Aorta (tissue), 5 donors: ENCODE results near the gene OR6N2. TPM values are rescaled to one million over a fixed set of nuclear protein-coding genes. Genes with fewer than 3 reads are reported as not detected.

ENCODE experiments used
- ATAC-seq: fragments of 200-7000 bp; cut with Tn5 transposase; one replicate; pipeline ENCODE4 v1.9.1; 2022; ENCODE audit warnings: moderate library complexity; ENCODE audit not compliant: low FRiP score
- DNase-seq, 2 donors: peaks; one replicate each; pipeline ENCODE4 v3.0.0-alpha.2; 2020
- H3K27ac ChIP-seq, 2 donors: one replicate each; pipeline ENCODE4 v1.5.1; 2013; ENCODE audit warnings: low read length in 2 of 2, mild to moderate bottlenecking in 2 of 2, moderate library complexity in 2 of 2, control low read depth in 1 of 2, inconsistent platforms in 1 of 2, low read depth in 1 of 2
- H3K27me3 ChIP-seq, 2 donors: one replicate each; pipeline ENCODE4 v1.6.1; 2013; ENCODE audit warnings: control low read depth in 1 of 2, low read length in 1 of 2, mild to moderate bottlenecking in 1 of 2, moderate library complexity in 1 of 2; ENCODE audit not compliant: insufficient read depth in 2 of 2, control insufficient read depth in 1 of 2
- H3K36me3 ChIP-seq, 2 donors: one replicate each; pipeline ENCODE4 v1.6.1; 2013; ENCODE audit warnings: control low read depth in 1 of 2, low read length in 1 of 2, mild to moderate bottlenecking in 1 of 2; ENCODE audit not compliant: insufficient read depth in 2 of 2, control insufficient read depth in 1 of 2
- H3K4me1 ChIP-seq, 2 donors: one replicate each; pipeline ENCODE4 v1.6.1; 2013; ENCODE audit warnings: low read length in 2 of 2, control low read depth in 1 of 2, mild to moderate bottlenecking in 1 of 2, moderate library complexity in 1 of 2; ENCODE audit not compliant: insufficient read depth in 2 of 2, control insufficient read depth in 1 of 2
- H3K4me3 ChIP-seq, 2 donors: one replicate each; pipeline ENCODE4 v1.5.1; 2013; ENCODE audit warnings: low read length in 2 of 2, control low read depth in 1 of 2, mild to moderate bottlenecking in 1 of 2
- H3K9me3 ChIP-seq: one replicate; pipeline ENCODE4 v1.6.1; 2013; ENCODE audit warnings: mild to moderate bottlenecking, low read length; ENCODE audit not compliant: control insufficient read depth
- WGBS, 2 donors: extraction: QIAGEN DNeasy Blood & Tissue Kit; methylation state at CpG; one replicate each; pipeline ENCODE4 v1.1.7; 2013; 5-methylcytosine and 5-hydroxymethylcytosine counted together
- intact Hi-C, 2 donors: fragments of 100-400 bp; cut with DNase I; formaldehyde crosslinking; loops; one replicate each; pipeline versions ENCODE4 v1.14.2 to v1.15.0; 2022
- polyA plus RNA-seq, 2 donors: library from polyadenylated mRNA; stranded (reverse); fragments of 200-250 nt; gene quantifications; one replicate each; pipeline ENCODE4 v1.2.3, GENCODE V29; 2013
- total RNA-seq, 2 donors: library from RNA; stranded (reverse); fragmentation: NEBNext Ultra II Directional; extraction: Animal tissue kit (Norgen Biotek cat#: 25700); gene quantifications; one replicate each; pipeline ENCODE4 v1.2.1, GENCODE V29; 2021
- donor health status: healthy with polysubstance abuse.
- donor health status: Bipolar disorder and iron deficiency.
- donor health status: DM: no; HTN: no; CAD: no.
- donor health status: DM: no; HTN: no; CAD: no.
- donor health status: DM: yes; HTN: yes; CAD: no.

Gene OR6N2
- total and polyA plus RNA-seq, 4 donors, result not detected

- 77 to 83% methylated on average over 4 of the region's 4 CpGs for WGBS, 2 donors
- intact Hi-C loops, result no loop called here
- Histone ChIP-seq H3K27me3 (no peaks in the 10 kb centered on the region), H3K36me3 (no peaks in the 10 kb centered on the region), H3K9me3 (no peaks in the 10 kb centered on the region), H3K4me1 (no peaks in the 10 kb centered on the region), H3K27ac (no peak overlapping the region), H3K4me3 (no peak overlapping the region)
- no peak for ATAC-seq
- DNase-seq, result no peak
Measured at GRCh38 chr1:158730453-158730852, 50.6 kb downstream of the OR6N2 start.

GRCh38 chr1:158728510-158729225 is 52.3 kb downstream of the OR6N2 start:
- Histone ChIP-seq H3K4me1 (no peaks in the 10 kb centered on the region), H3K4me3 (no peak overlapping the region), H3K27ac (no peak overlapping the region), H3K9me3 (no peaks in the 10 kb centered on the region), H3K36me3 (no peaks in the 10 kb centered on the region), H3K27me3 (no peaks in the 10 kb centered on the region)
- WGBS, 2 donors, result 11 to 12% methylated on average over 3 of the region's 3 CpGs
- intact Hi-C loops, result no loop called here
- no peak for DNase-seq
- no peak for ATAC-seq

- ATAC-seq, result no peak
- H3K36me3 ChIP-seq, result no peaks in the 10 kb centered on the region
- intact Hi-C loops, result no loop called here
- no peak overlapping the region for H3K27ac ChIP-seq
- H3K4me1 ChIP-seq, result no peaks in the 10 kb centered on the region
- H3K27me3 ChIP-seq, result no peaks in the 10 kb centered on the region
- 92 to 93% methylated on average over 5 of the region's 5 CpGs for WGBS, 2 donors
- DNase-seq, result no peak
- H3K9me3 ChIP-seq, result no peaks in the 10 kb centered on the region
- H3K4me3 ChIP-seq, result no peak overlapping the region
Measured at GRCh38 chr1:158724442-158724841, 56.6 kb downstream of the OR6N2 start.

Other genes starting within 250 kb of the OR6N2 start
- gene OR6Y1, start 226.8 kb downstream of the OR6N2 start, total RNA-seq, result not detected
- under 1 TPM in 1 of 2 donors, not detected in 1; 0.50 TPM for gene OR6Y1, start 226.8 kb downstream of the OR6N2 start, polyA plus RNA-seq
- not detected for gene OR6P1, start 210.6 kb downstream of the OR6N2 start, total RNA-seq
- gene OR6P1, start 210.6 kb downstream of the OR6N2 start, polyA plus RNA-seq, result under 1 TPM in 1 of 2 donors, not detected in 1; 0.13 TPM
- not detected for gene OR10X1, start 201.3 kb downstream of the OR6N2 start, total RNA-seq
- gene OR10X1, start 201.3 kb downstream of the OR6N2 start, polyA plus RNA-seq, result not detected
- gene OR10Z1, start 175.9 kb downstream of the OR6N2 start, total RNA-seq, result not detected
- gene OR10Z1, start 175.9 kb downstream of the OR6N2 start, polyA plus RNA-seq, result not detected
- 1 to 10 TPM in 1 of 2 donors, not detected in 1; 1.2 TPM for gene SPTA1, start 94.5 kb downstream of the OR6N2 start, total RNA-seq
- gene SPTA1, start 94.5 kb downstream of the OR6N2 start, polyA plus RNA-seq, result not detected
- not detected for gene OR6K2, start 80.6 kb downstream of the OR6N2 start, total RNA-seq
- not detected for gene OR6K2, start 80.6 kb downstream of the OR6N2 start, polyA plus RNA-seq
- not detected for gene OR6K3, start 60.5 kb downstream of the OR6N2 start, total RNA-seq
- gene OR6K3, start 60.5 kb downstream of the OR6N2 start, polyA plus RNA-seq, result not detected
- gene OR6K6, start 26.5 kb downstream of the OR6N2 start, total RNA-seq, result not detected
- gene OR6K6, start 26.5 kb downstream of the OR6N2 start, polyA plus RNA-seq, result under 1 TPM in 1 of 2 donors, not detected in 1; 0.50 TPM
- not detected for gene OR6N1, start 9.0 kb downstream of the OR6N2 start, total RNA-seq
- gene OR6N1, start 9.0 kb downstream of the OR6N2 start, polyA plus RNA-seq, result not detected
- 10 to 100 TPM; 11.3 to 20.3 TPM for gene MNDA, start 50.1 kb upstream of the OR6N2 start, total RNA-seq
- 1 to 10 TPM; 1.8 to 9.1 TPM for gene MNDA, start 50.1 kb upstream of the OR6N2 start, polyA plus RNA-seq
- gene PYHIN1, start 150.3 kb upstream of the OR6N2 start, total RNA-seq, result 1 to 10 TPM; 2.9 to 4.7 TPM
- gene PYHIN1, start 150.3 kb upstream of the OR6N2 start, polyA plus RNA-seq, result not detected
- gene IFI16, start 228.7 kb upstream of the OR6N2 start, total RNA-seq, result 100 to 1,000 TPM; 112 to 174 TPM
- 100 to 1,000 TPM in 1 of 2 donors, 10 to 100 TPM in 1; 36.6 to 109 TPM for gene IFI16, start 228.7 kb upstream of the OR6N2 start, polyA plus RNA-seq